Measurements from ENCODE around the gene TRIP12. TPM values are rescaled to one million over a fixed set of nuclear protein-coding genes. Genes with fewer than 3 reads are reported as not detected.

Gene TRIP12
- total and polyA plus RNA-seq, 2 of the 8 experiments (the other 6 are each of a cell fraction or from before 2014, with no cell fraction given) = 23.1 to 174 TPM

DNA sequence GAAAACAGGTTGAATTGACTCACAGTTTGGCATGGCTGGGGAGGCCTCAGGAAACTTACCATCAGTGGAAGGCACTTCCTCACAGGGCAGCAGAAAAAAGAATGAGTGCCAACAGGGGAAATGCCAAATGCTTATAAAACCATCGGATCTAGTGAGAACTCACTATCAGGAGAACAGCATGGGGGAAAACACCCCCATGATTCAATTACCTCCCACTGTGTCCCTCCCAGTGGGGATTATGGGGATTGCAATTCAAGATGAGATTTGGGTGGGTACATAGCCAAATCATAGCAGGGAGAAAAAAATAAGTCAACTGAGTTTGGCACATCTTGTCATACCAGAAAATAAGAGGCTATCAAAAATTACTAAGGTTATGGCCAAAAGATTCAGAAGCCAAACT, 96.3 kb downstream of the TRIP12 start:
- no peak overlapping the region for H3K27ac ChIP-seq (ENCODE audit: low read depth, low read length)
- no peak for TF ChIP-seq YY1 (IDR thresholded peaks at IDR 0.05; ENCODE audit: low read depth, low read length)
- no peak for TF ChIP-seq TAF7 (optimal IDR thresholded peaks at IDR 0.05; ENCODE audit: borderline replicate concordance, low read depth, low read length)
- no peak for TF ChIP-seq FOSL1 (IDR thresholded peaks at IDR 0.05; ENCODE audit: insufficient read depth, low read depth, low read length)
- TF ChIP-seq HDAC2 (IDR thresholded peaks at IDR 0.05; ENCODE audit: borderline replicate concordance in 1 of 2, low read depth in 2 of 2, low read length in 2 of 2) = no peak

More for the DNA sequence above, 96.3 kb downstream of the TRIP12 start:
- Histone ChIP-seq H2BK5ac (ENCODE audit: low read depth, low read length) (no peak overlapping the region), H3K23me2 (ENCODE audit: low read depth, low read length) (no peaks in the 10 kb centered on the region), H3K56ac (replicated peaks; ENCODE audit: insufficient read length, low read depth, low read length) (no peak overlapping the region), H3K4me3 (ENCODE audit: extremely low read depth in 1 of 4, insufficient read depth in 2 of 4, low read depth in 3 of 4, low read length in 4 of 4) (no peak overlapping the region), H2AK5ac (ENCODE audit: low read depth, low read length) (no peak overlapping the region), H4K20me1 (replicated peaks in 1 of 2; ENCODE audit: control insufficient read depth in 1 of 2, insufficient read depth in 2 of 2, low read length in 2 of 2) (peaks cover 0 to 1% of the 10 kb centered on the region in 2 experiments), H3K79me2 (ENCODE audit: control insufficient read depth in 1 of 2, insufficient read depth in 2 of 2, low read length in 2 of 2) (no peaks in the 10 kb centered on the region), H3K4me1 (replicated peaks in 1 of 4; ENCODE audit: control insufficient read depth in 3 of 4, insufficient read depth in 4 of 4, low read length in 3 of 4) (no peaks in the 10 kb centered on the region), H3K23ac (ENCODE audit: insufficient read length) (no peak overlapping the region), H4K8ac (ENCODE audit: extremely low read depth, insufficient read depth, low read length) (no peak overlapping the region), H3K4ac (replicated peaks; ENCODE audit: insufficient read length, low read depth, low read length) (no peak overlapping the region), H2BK20ac (ENCODE audit: low read length) (no peak overlapping the region), H3K79me1 (ENCODE audit: low read depth, low read length) (no peaks in the 10 kb centered on the region), H4K91ac (replicated peaks; ENCODE audit: insufficient read length, low read length) (no peak overlapping the region), H3K14ac (ENCODE audit: insufficient read length) (no peak overlapping the region), H2AFZ (ENCODE audit: low read length) (no peak overlapping the region), H2BK12ac (ENCODE audit: low read depth, low read length) (no peak overlapping the region), H3K4me2 (ENCODE audit: insufficient read depth in 1 of 2, low read depth in 2 of 2, low read length in 2 of 2) (no peak overlapping the region), H3K9me3 (ENCODE audit: insufficient read depth in 2 of 2, low read depth in 1 of 2, low read length in 1 of 2) (no peaks in the 10 kb centered on the region), H3K9ac (replicated peaks in 1 of 4; ENCODE audit: extremely low read depth in 1 of 4, low read depth in 3 of 4, low read length in 3 of 4) (no peak overlapping the region), H3K27me3 (replicated peaks in 1 of 4; ENCODE audit: control insufficient read depth in 3 of 4, extremely low read depth in 1 of 4, insufficient read depth in 3 of 4, low read length in 3 of 4) (no peaks in the 10 kb centered on the region), H2BK15ac (ENCODE audit: low read length) (no peak overlapping the region), H3K36me3 (ENCODE audit: control insufficient read depth in 2 of 4, insufficient read depth in 4 of 4, low read length in 3 of 4) (peaks cover 2 to 31% (median 4%) of the 10 kb centered on the region in 4 experiments; a peak in 5 of 8 replicates), H4K5ac (ENCODE audit: insufficient read length, low read depth, low read length) (no peak overlapping the region), H2BK120ac (replicated peaks; ENCODE audit: low read depth, low read length) (no peak overlapping the region), H3K18ac (ENCODE audit: extremely low read depth, low read length) (no peak overlapping the region)
- DNase-seq (ENCODE audit: low read depth in 1 of 2, low spot score in 2 of 2) = no peak
- CTCF ChIA-PET (ENCODE audit: partially characterized antibody) = no interaction called here
- no peak for FAIRE-seq
- WGBS, 2 experiments (ENCODE audit: extremely low coverage in 1 of 2, insufficient coverage in 1 of 2, insufficient read length in 1 of 2, insufficient replicate concordance in 2 of 2, low coverage in 1 of 2, low lambda C conversion rate in 2 of 2, missing lambda C conversion rate in 1 of 2) = 92% methylated on average over 1 of the region's 1 CpG; no CpG with 5 or more reads in 1 of the 2 experiments
- POLR2A ChIA-PET (ENCODE audit: partially characterized antibody) = no interaction called here
